D721Med (cell line): ENCODE measurements around the gene DPF3.

Source experiments
- DNase-seq: peaks from one replicate; pipeline ENCODE4 v3.0.0; 2011; ENCODE audit warnings: low spot score; ENCODE audit not compliant: insufficient read length
- FAIRE-seq: peaks from 2 replicates; lab custom pipeline; 2011; peaks lifted over from hg19 to GRCh38; lab: Jason Lieb, UNC
- TF ChIP-seq, protein P1 (sequence below): IDR thresholded peaks from 2 replicates; pipeline ENCODE4 v1.5.1; 2012; ENCODE audit warnings: mild to moderate bottlenecking, control low read depth; ENCODE audit not compliant: insufficient read depth; ENCODE audit errors: missing control alignments

DPF3 gene

DNA sequence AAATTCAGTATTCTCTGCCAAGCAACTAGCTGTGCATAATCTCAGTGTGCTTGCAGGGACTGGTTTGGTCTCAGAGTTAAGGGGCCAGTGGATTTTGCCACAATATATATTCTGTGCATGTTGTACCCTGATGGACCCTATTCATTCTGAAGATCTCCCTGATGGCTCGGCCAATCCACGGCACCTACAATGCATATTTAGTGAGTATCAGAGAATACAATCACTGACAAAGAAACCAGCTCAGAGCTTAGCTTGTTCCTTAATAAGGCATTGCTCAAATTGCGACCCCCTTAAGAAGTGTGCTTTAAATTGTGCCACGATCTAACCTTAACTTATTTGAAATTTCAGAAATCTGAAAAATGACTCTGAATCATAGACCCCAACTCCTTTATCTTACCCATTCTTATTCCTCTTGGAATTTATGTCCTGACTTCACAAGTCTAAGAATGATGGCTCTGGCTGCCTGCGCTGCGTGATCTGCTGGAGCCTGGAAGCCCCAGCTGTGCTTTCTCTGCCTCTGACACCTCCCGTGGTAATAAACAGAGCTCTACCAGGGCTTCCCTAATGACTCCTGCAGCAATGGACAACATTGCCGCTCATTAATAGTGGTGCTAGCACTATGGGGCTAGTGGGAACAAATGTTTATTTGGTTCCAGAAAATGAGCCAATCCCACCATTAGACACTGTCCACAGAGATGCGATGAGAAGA, 23.3 kb upstream of the DPF3 start:
- TF ChIP-seq, protein P1, sequence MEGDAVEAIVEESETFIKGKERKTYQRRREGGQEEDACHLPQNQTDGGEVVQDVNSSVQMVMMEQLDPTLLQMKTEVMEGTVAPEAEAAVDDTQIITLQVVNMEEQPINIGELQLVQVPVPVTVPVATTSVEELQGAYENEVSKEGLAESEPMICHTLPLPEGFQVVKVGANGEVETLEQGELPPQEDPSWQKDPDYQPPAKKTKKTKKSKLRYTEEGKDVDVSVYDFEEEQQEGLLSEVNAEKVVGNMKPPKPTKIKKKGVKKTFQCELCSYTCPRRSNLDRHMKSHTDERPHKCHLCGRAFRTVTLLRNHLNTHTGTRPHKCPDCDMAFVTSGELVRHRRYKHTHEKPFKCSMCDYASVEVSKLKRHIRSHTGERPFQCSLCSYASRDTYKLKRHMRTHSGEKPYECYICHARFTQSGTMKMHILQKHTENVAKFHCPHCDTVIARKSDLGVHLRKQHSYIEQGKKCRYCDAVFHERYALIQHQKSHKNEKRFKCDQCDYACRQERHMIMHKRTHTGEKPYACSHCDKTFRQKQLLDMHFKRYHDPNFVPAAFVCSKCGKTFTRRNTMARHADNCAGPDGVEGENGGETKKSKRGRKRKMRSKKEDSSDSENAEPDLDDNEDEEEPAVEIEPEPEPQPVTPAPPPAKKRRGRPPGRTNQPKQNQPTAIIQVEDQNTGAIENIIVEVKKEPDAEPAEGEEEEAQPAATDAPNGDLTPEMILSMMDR, result no peak
- no peak for FAIRE-seq
- no peak for DNase-seq

DNA sequence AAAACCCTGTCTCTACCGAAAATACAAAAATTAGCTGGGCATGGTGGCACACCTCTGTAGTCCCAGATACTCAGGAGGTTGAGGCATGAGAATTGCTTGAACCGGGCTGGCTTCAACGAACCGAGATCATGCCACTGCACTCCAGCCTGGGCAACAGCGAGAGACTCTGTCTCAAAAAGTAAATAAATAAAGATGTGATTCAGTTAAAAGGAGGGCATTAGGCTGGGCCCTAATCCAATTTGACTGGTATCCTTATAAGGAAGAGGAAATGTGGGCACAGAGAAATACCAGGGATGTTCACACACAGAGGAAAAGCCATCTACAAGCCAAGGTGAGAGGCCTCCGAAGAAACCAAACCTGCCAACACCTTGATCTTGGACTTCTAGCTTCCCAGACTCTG, 22.3 kb upstream of the DPF3 start:
- FAIRE-seq (no peak), DNase-seq (no peak)
- TF ChIP-seq, protein P1, result no peak

DNA sequence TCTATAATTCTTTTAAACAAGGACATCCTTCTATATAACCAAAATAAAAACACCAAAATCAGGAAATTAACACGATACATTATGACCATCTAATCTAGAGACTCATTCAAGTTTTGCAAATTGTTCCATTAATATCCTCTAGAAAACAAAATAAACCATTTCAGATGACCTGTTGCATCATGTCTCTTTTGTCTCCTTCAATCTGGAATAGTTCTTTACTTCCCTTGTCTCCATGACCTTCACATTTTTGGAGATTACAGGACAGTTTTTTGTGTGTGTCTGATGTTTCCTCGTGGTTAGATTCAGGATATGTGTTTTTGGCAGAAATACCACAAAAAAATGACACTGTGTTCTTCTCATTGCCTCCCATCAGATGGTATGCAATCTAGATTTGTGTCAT, 19.9 kb upstream of the DPF3 start:
- no peak for FAIRE-seq
- TF ChIP-seq, protein P1, result no peak
- no peak for DNase-seq

DNA sequence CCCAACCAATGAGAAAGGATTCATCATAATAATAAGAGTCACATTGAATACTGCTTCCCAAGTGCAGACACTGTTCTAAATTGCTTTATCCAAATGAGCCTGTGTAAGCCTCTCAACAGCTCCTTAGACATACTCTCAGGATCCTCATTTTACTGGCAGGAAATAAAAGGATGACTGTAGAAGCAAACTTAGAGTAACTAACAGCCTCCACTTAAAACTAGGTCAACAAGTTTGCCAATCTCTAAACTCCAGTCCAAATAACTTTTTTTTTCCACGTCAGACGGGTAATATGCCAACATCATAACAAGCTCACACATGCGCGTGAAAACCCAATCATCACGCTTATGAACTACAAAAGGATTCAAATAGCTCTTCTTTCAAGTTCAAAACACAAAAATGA, 15.3 kb upstream of the DPF3 start:
- TF ChIP-seq, protein P1, result no peak
- DNase-seq (no peak), FAIRE-seq (no peak)

DNA sequence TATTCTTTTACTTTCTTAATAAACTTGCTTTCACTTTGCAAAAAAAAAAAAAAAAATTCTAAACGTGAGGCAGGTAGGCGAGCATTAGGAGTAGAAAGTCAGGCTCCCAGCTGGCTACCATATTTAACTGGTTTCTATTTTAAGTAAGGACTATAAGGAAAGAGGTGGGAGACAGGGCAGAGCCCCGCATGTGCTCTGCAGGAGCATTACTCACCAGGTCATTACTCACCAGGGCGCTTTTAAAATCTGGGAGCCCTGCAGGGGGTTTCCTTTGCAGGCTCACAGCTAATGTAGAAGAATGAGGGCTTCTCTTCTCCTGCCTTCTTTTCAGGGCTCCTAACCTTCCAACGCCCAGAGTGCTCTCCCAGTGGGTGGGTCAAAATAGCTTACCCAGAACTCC, 14.0 kb upstream of the DPF3 start:
- no peak for DNase-seq
- TF ChIP-seq, protein P1, result no peak
- no peak for FAIRE-seq

DNA sequence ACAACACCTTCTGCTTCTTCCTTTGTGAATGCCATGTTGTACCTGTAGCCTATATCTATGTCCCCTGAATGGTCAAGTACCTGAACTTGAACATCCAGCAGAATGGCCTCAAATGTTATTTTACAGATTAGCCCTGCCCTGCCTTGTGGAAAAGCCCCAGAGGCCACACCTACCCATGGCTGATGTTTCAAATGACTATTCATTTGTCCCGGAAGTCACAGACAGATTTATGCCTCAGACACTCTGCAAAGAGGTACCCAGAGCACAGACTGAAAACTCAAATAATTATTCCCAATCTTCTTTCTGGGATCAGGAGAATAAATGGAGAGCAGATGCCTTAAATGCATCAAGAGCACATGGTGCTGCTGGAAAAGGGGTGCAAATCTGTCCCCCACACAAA, 13.0 kb upstream of the DPF3 start:
- TF ChIP-seq, protein P1, result no peak
- FAIRE-seq, result no peak

DNA sequence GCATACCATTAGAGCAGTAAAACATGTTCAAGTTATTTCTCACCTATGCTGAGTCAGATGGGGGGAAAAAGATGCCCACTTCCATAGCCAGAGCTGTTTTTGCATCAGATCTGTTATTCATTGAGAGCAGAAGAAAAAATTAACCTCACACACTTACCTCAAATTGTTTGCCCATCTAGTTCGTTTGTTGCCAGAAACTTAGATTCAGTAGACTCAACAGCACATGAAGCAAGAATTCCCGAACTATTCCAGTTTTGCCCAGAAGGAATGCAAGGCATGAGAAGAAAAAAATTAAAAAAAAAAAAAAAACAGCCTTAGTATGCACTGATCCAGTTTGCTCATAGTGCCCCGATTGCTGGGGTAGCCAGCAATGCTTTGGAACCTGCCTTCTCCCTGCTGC, 12.4 kb upstream of the DPF3 start:
- TF ChIP-seq, protein P1, result no peak
- FAIRE-seq (no peak), DNase-seq (no peak)

More for the DNA sequence above, 13.0 kb upstream of the DPF3 start:
- no peak for DNase-seq
